Frontal cortex (tissue), 4 donors: Measurements from ENCODE around the gene CAB39L. TPM values are rescaled to one million over a fixed set of nuclear protein-coding genes. Genes with fewer than 3 reads are reported as not detected.
"Not testable (repeated sequence)": the region's sequence is repeated elsewhere in the genome, so short reads cannot be mapped to it uniquely, and the experiment has no call there.

ENCODE experiments used
- DNase-seq, 2 donors: peaks; one replicate each; pipeline ENCODE4 v3.0.0; 2012; ENCODE audit warnings: low spot score in 2 of 2
- FAIRE-seq: peaks from 2 replicates; lab custom pipeline; 2012; peaks lifted over from hg19 to GRCh38; lab: Jason Lieb, UNC
- total RNA-seq: library from RNA; depleted of rRNA; stranded (reverse); fragments of >200 nt; gene quantifications from one replicate; pipeline ENCODE4 v1.2.3, GENCODE V29; 2014
- donor health status: control.
- donor health status: control.
- donor health status: control.

Gene CAB39L
- total RNA-seq, 1 donor from 2014 or later, result 43.2 TPM

- FAIRE-seq (peak; percentile 31), DNase-seq (no peak)
These were observed 87.6 kb downstream of the CAB39L start for GRCh38 chr13:49356223-49356622.

- DNase-seq, result no peak
- FAIRE-seq, result no peak
These were observed 89.1 kb downstream of the CAB39L start for GRCh38 chr13:49354719-49355118.

DNA sequence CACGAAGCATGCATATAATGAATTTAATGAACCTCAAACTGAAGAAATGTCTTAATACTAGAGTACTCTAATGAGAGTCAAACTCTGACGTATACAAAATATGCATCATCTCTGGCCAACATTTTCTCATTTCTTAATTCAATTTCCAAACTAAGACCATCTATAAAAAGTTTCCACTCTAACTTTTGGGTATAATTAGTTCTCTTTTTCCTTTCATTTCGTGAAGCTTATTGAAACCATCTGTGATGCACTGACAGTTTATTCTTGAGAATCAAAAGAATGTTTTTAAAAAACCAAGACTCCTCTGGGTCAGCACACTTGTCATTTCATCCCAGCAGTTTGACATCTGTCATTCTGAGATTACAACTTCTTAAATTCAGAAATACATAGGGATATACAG is 90.0 kb downstream of the CAB39L start:
- FAIRE-seq (no peak), DNase-seq (no peak)

- FAIRE-seq (no peak), DNase-seq (no peak)
These were observed 92.0 kb downstream of the CAB39L start for GRCh38 chr13:49351871-49352270.

- FAIRE-seq (no peak), DNase-seq (no peak)
These were observed 95.1 kb downstream of the CAB39L start for GRCh38 chr13:49348751-49349150.

GRCh38 chr13:49347650-49348385 is 96.0 kb downstream of the CAB39L start:
- DNase-seq, result no peak
- no peak for FAIRE-seq

DNA sequence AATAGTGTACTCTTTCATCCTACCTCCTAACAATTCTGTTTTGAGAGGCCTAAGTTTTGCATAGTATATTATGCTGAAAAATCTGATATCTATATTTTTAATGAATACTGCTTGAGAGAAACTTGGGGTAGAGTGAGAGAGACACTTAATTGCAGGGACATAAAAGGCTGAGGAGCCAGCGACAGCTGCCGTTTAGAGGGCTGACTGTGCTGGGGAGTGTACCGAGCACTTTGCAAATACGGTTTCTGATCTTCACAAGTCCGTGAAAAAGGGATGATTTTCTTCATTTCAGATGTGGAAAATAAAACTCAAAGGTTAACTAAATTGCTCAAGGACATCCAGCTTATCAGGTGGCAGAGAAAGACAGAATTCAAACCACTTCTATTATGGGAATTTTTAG is 97.4 kb downstream of the CAB39L start:
- no peak for FAIRE-seq

GRCh38 chr13:49343731-49344130 is 100.1 kb downstream of the CAB39L start:
- no peak for DNase-seq
- no peak for FAIRE-seq

More for the DNA sequence above, 97.4 kb downstream of the CAB39L start:
- no peak for DNase-seq

GRCh38 chr13:49343255-49343654 is 100.6 kb downstream of the CAB39L start:
- DNase-seq (no peak), FAIRE-seq (no peak)

DNA sequence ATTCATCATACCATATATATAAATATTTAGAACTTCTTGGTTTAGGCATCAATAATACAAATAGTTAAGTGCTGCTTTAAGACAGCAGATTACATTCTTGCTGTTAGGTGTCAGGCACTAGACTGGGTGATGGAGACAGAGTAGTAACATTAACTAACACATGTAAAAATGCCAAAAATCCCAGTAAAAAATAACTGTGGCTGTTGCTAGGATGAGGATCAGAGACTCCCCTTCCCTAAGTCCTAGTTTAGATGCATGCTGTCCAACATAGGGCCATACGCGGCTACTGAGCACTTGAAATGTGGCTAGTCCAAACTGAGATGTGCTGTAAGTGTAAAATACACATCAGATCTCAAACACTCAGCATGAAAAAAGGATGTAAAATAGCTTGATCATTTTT is 101.4 kb downstream of the CAB39L start:
- FAIRE-seq (no peak), DNase-seq (no peak)

DNA sequence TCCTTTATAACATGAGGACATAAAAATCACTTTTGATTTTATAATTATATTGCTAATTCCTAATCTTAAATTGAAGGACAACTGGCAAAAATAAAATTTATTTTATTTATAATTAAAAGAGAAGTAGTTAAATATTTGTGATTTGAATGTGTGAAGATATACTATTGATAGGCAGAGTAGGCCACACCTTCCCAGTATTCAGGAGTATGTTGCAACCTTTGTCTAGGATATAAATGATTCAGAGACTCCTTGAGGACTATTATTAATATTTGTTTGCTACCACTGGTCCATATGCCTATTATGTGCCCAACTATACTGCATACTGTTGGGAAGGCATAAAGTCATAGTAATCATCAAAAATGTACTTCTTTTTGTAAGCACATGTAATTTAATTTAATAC is 101.9 kb downstream of the CAB39L start:
- no peak for DNase-seq
- FAIRE-seq, result no peak

- FAIRE-seq, result no peak
These were observed 102.3 kb downstream of the CAB39L start for GRCh38 chr13:49341517-49341916.

DNA sequence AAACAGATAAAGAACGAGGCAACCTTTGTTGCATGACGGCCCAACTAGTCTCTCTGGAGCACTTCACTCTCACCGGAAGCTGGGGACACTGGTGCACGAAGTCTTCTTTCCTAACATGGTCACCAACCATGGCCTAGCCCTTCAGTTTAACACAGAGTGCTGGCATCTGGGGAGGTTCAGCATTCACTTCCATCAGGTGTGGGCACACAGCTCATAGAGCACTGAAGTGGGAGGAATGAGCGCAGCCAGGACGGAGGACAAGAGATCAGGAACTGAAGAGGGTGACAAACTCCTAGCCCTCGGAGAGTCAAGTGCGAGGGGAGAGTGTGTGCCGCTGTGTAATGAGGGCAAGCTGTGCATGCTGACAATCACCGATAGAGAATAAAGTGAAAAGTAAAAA is 103.7 kb downstream of the CAB39L start:
- no peak for FAIRE-seq
- no peak for DNase-seq

More at GRCh38 chr13:49341517-49341916, 102.3 kb downstream of the CAB39L start:
- DNase-seq, result no peak

- DNase-seq (no peak), FAIRE-seq (no peak)
These were observed 107.2 kb downstream of the CAB39L start for GRCh38 chr13:49336655-49337054.

- FAIRE-seq, result peak; percentile 78
- DNase-seq, result no peak
These were observed 113.4 kb downstream of the CAB39L start for GRCh38 chr13:49330546-49330864.

DNA sequence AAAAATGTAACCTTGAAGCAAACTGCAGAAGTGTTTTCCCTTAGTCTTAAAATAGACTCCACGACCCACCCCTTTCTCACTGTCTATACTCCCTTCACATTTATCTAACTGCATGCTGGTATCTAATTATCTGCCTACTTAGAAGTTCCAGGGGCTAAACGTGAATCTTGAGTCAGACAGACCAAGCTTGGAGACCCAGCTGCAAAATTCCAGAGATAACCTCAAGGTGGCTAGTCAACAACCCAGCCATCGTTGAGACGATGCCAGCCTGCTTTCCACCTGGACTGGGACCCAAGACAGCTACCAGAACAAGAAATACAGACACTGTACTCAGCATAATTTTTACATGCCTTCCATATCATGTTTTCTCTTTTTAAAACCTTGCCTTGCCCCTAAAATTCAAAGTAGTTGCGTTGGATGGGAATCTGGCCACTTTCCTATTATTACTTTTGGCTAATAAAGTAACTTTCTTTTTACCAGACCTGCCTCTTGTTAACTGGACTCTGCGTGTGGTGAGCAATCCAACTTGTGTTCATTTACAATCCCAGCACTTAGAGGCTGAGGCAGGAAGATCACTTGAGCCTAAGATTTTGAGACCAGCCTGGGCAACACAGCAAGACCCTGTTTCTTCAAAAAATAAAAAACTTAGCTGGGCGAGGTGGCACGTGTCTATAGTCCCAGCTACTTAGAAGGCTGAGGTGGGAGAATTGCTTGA is 113.9 kb downstream of the CAB39L start:
- DNase-seq (no peak), FAIRE-seq (no peak)

- not testable (repeated sequence) for DNase-seq, FAIRE-seq
These were observed 116.7 kb downstream of the CAB39L start for GRCh38 chr13:49327145-49327544.

GRCh38 chr13:49326222-49326917 is 117.5 kb downstream of the CAB39L start:
- no peak for FAIRE-seq
- DNase-seq, result no peak

- no peak for FAIRE-seq
- DNase-seq, result no peak
These were observed 120.5 kb downstream of the CAB39L start for GRCh38 chr13:49323344-49323743.

DNA sequence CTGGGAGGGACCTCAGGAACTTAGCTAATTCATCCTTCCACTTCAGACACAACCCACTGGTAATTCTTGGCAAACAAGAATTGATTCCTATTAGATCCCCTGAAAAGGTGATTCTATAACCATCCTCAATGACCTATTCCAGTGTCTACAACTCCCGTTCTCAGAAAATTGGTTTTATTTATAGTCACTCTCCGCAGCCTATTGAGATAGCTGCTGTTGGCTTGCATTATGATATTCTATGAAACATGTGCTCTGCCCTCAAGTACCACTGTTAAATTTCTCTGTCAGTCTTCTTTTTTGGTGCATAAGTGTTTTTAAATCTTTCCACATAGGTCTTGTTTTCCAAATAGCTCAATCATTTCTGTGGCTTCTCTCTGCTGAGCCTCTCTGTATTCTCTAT is 121.2 kb downstream of the CAB39L start:
- FAIRE-seq (no peak), DNase-seq (no peak)

- DNase-seq (no peak), FAIRE-seq (no peak)
These were observed 122.9 kb downstream of the CAB39L start for GRCh38 chr13:49320975-49321374.
